ENCODE measurements around the gene PARD3. TPM values are rescaled to one million over a fixed set of nuclear protein-coding genes. Genes with fewer than 3 reads are reported as not detected.
A peak's percentile ranks its signal among the peaks of the same experiment; 100 is the strongest.

The PARD3 gene
- total and polyA plus RNA-seq, 12 donors = 17.0 to 93.8 (median 47.3) TPM

GRCh38 chr10:34587680-34588019 lies 227.4 kb downstream of the PARD3 start:
- Histone ChIP-seq H3K9me3 (replicated peaks in 1 of 3) (no peaks in the 10 kb centered on the region), H3K4me3 (no peak overlapping the region), H3K36me3 (replicated peaks in 1 of 2) (no peaks in the 10 kb centered on the region), H3K27me3 (no peaks in the 10 kb centered on the region), H3K27ac (peak overlapping the region in 1 of 5 donors; percentile 41), H3K4me1 (replicated peaks in 1 of 2) (peaks cover 0 to 14% of the 10 kb centered on the region in 2 donors)
- intact Hi-C loops (cut with DNase I) = no loop called here
- 75 to 96% (median 92%) methylated on average over 5 to 6 of the region's 6 CpGs for WGBS, 4 donors
- no peak for TF ChIP-seq POLR2A (IDR thresholded peaks at IDR 0.05)
- TF ChIP-seq CTCF (IDR thresholded peaks at IDR 0.05) = no peak
- no peak for DNase-seq

GRCh38 chr10:34587002-34587679 lies 228.0 kb downstream of the PARD3 start:
- WGBS, 4 donors = 80 to 97% (median 94%) methylated on average over 4 of the region's 4 CpGs
- no peak overlapping the region for H3K27ac ChIP-seq
- TF ChIP-seq POLR2A (IDR thresholded peaks at IDR 0.05) (no peak), CTCF (IDR thresholded peaks at IDR 0.05) (no peak)
- no peaks in the 10 kb centered on the region for H3K36me3 ChIP-seq (replicated peaks in 1 of 2)
- no peaks in the 10 kb centered on the region for H3K9me3 ChIP-seq (replicated peaks in 1 of 3)
- no peak overlapping the region for H3K4me3 ChIP-seq
- H3K4me1 ChIP-seq (replicated peaks in 1 of 2) = peaks cover 0 to 18% of the 10 kb centered on the region in 2 donors
- H3K27me3 ChIP-seq = no peaks in the 10 kb centered on the region
- intact Hi-C loops (cut with DNase I) = no loop called here
- no peak for DNase-seq

GRCh38 chr10:34585422-34586112 lies 229.5 kb downstream of the PARD3 start:
- TF ChIP-seq POLR2A (IDR thresholded peaks at IDR 0.05) (no peak), CTCF (IDR thresholded peaks at IDR 0.05) (no peak)
- Histone ChIP-seq H3K27ac (no peak overlapping the region), H3K9me3 (replicated peaks in 1 of 3) (no peaks in the 10 kb centered on the region), H3K36me3 (replicated peaks in 1 of 2) (no peaks in the 10 kb centered on the region), H3K27me3 (no peaks in the 10 kb centered on the region), H3K4me1 (replicated peaks in 1 of 2) (peaks cover under 1 to 21% of the 10 kb centered on the region in 2 donors), H3K4me3 (no peak overlapping the region)
- WGBS, 4 donors = 85 to 92% (median 89%) methylated on average over 2 of the region's 2 CpGs
- no peak for DNase-seq
- intact Hi-C loops (cut with DNase I) = no loop called here

- Histone ChIP-seq H3K4me3 (no peak overlapping the region), H3K4me1 (replicated peaks in 1 of 2) (peaks cover 5 to 28% of the 10 kb centered on the region in 2 donors), H3K36me3 (replicated peaks in 1 of 2) (no peaks in the 10 kb centered on the region), H3K27me3 (no peaks in the 10 kb centered on the region), H3K27ac (peak overlapping the region in 2 of 5 donors; percentile 13 to 26), H3K9me3 (replicated peaks in 1 of 3) (no peaks in the 10 kb centered on the region)
- TF ChIP-seq POLR2A (IDR thresholded peaks at IDR 0.05) = no peak
- no peak for TF ChIP-seq CTCF (IDR thresholded peaks at IDR 0.05)
- intact Hi-C loops (cut with DNase I) = no loop called here
- peak in 1 of 7 donors; percentile 16 for DNase-seq
Observed at GRCh38 chr10:34584164-34584563, 230.9 kb downstream of the PARD3 start.
